Activated T-cell treated with anti-CD3 and anti-CD28 coated beads, Interleukin-2, amount 50 U/mL, for 48 hours (primary cell): Measurements from ENCODE around the gene HSDL2.
"Not testable (repeated sequence)": the region's sequence is repeated elsewhere in the genome, so short reads cannot be mapped to it uniquely, and the experiment has no call there.

Experiments
- DNase-seq, 2 experiments: peaks; one replicate each; pipeline ENCODE4 v3.0.0-alpha.2; 2020

Gene HSDL2

DNA sequence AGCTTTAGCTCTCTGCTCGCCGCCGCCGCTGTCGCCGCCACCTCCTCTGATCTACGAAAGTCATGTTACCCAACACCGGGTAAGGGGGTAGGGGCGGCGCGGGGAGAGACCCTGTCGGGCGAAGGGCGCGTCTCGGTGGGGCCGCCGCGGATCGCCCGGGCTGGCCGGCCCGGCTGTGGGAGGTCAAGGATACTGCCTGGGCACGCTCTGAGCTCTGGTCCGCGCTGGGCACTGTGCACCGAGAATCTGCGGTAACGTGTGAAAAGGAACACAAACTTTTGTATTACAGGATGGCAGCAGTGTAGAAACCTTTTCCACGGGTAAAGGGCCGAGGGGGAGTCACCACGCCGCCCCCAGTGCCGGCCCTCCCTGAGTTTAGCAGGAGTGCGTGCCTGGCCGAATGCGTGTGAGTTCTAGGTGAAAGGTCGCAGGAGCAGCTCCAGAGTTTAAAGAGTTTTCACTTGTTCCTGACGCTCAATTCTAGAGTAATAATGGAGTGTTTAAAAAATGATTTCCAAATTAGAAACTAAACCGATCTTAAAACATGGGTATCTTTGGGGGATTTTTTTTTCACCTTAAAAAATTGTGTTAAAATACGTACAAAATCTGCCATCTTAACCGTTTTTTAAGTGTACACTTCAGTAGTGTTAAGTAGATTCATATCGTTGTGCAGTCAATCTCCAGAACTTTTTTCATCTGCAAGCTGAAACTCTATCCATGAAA, at the start of gene HSDL2:
Gene HSDL2, plus strand, starts transcription at position 7 of the 723 bp plus-strand sequence. Its CDS starts 56 bp downstream, at position 63.
- DNase-seq: no peak

DNA sequence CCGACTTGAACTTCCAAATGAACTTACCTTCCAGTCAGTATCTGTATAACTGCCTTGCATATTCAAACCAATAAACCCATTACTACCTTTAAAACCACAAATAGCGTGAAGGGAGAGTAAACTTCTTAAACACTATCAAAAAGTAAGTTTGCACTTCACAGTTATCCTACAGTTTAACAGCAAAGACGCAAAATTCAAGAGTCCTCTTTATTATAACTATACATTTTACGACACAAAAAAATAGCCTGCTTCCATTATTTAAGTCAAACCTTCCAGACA, 48.3 kb upstream of the HSDL2 start:
- no peak for DNase-seq

DNA sequence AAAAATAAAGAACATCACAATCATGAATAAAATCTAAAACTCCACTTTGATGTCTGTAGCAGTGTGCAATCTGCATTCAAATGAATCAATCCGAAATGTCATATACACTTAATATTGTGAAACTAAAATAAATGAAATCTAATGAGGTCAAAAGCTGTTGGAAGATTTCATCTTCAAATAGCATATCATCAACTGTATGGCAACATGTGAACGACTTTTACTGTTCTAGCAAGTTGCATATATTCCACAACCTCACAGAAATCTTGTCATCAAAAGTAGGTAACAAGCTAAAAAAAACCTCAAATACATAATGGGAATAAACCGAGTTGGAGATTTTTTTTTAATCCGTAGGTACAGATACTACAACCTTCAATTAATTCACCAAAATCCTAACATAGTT, 47.7 kb upstream of the HSDL2 start:
- DNase-seq: no peak

DNA sequence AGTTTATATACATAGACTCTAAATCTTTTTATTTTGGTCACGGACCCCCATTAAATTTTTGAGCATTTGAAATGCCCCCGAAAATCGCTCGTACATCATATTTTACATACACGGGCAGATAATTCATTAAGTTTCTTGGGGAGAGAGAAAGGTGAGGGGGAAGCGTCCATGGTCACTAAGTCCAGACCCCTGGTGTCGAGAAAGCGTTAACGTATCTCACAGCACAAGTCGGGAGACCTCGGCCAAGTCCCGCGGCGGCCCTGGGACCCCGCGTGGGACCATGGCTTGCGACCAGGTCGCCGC, 47.3 kb upstream of the HSDL2 start:
- DNase-seq: no peak

DNA sequence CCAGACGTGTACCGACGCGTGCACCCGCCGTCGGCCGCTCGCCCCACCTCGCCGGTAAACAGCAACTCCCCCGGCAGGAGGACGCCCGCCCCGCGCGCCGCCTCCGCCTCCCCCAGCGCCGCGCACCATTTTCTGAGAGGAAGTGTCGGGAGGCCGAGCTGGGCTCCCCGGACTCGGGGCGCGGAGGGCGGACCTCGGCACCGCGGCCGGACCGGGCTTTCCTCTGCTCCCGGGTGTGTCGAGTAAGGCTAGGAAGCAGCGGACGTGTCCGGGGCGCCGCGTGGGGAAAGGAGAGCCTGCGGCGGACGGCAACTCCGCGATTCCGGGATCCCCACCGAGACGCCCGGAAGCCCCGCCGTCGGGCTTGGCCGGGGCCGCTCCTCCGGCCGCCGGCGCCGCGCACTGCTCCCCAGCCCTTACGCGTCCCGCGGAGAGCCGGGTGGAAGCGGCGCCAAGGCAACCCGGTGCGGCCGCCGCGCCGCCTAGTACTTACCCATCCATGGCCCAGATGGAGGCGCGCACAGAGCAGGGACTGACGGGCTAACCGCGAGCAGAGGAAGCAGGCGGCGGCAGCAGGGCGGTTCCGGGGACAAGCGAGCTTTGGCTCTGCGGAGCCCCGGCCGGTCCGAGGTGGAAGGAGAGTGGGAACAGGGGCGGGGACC, 46.8 kb upstream of the HSDL2 start, which contains the start of gene PTBP3:
Gene PTBP3, minus strand, starts transcription at position 643 of the 662 bp plus-strand sequence. CDS start 35,754 bp downstream, outside the sequence.
- DNase-seq: peak; percentile 84 to 86

DNA sequence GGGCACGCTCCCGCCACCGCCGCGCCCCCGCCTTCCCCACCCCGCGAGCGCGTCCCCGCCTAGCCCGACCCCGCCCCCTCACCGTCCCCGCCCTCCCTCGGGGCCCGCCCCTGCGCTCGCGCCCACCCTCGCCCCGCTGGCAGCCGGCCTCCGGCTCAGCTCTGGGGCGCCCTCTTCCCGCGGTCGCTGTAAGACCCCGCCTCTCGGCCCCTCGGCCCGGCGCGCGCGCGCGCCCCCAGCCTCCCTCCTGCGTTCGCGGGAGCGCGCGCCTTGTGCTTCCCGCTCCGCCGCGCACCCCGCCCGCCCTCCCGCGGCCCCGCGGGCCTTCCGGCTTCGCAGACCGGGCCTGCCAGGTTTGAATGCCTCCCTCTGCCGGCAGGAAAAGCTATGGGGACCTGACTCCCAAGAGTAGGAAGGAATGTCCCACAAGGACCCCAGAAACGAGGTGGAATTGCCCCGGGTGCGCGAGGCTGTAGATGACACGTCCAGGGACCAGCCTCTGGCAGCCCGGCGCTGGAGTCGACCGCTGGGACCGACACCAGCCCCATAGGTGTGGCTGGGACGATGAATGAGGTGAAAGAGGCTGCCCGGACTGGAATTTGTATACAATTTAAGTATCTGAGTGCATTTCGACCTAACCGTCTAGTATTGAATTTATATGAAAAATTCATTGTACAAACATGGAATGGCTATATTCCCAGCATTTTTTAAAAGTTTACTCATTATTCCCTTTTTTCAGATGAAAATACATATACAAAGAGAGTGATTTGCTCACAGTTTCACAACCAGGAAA, 46.1 kb upstream of the HSDL2 start:
- peak; percentile 94 to 97 for DNase-seq

DNA sequence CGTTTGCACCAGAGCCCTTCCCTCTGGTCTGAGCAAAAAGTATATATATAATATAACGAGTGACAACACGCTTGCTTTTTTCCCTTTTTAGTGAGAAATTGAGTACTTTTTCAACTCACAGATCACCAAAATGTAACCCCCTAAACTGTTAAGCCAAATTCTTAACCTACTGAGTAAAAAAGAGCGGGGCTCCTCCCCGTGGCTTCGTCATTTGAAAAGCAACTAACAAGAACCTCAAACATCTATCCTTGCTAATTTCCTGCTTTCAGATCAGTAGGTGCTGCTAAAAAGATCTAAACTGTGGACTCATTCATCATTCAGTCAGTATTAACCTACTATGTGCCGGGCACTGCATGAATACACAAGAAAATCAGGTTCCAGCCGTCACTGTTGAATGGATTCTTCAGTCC, 45.5 kb upstream of the HSDL2 start:
- DNase-seq: peak; percentile 58 to 66

DNA sequence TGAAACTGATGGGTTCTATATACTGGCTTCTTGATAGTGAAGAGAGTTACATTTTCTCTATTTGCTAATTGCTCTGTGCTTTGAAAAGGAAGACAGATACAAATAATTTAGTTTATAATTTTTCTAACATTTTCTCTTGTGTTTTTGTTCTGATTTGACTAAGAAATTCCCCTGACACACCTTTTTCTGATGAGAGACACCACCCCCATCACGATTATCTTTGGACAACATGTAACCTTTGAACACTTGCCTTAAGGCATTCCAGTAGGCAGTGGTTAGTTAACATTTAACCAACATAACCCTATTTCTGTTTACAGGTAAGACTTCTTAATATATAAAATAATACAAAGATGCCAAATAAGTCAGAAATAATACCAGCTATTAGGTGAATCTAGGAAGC, 42.4 kb upstream of the HSDL2 start:
- no peak for DNase-seq

DNA sequence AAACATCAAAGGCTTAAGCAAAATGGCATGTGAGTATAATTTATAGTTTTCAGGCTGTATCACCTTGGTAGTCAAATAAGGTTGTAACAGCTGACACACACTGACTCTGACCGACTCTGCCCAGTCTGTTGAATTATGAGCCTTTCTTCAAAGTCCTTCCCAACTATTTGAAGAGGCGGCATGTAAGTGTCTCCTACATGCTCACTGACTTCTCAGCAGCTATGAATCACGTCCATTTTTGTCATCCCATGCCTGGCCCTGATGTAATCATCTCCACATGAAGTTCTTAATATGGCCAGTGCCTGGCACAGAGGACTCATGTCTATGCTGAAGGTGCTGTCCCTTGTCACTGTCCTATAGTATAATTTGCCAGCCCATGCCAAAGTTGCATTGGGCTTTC, 41.3 kb upstream of the HSDL2 start:
- no peak for DNase-seq

DNA sequence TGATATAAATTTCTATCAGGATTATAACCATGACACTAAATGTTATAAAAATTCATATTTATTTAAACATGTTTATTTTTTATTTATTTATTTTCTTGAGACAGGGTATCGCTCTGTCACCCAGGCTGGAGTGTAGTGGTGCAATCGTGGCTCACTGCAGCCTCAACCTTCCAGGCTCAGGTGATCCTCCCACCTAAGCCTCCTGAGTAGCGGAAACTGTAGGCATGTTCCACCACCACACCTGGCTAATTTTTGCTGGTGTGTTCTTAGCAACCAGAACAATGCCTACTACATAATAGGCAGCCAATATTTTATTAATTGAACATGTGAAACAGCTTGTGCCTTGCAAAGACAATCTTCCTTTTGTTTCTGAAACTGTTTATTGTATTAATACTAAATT, 40.0 kb upstream of the HSDL2 start:
- DNase-seq: no peak

DNA sequence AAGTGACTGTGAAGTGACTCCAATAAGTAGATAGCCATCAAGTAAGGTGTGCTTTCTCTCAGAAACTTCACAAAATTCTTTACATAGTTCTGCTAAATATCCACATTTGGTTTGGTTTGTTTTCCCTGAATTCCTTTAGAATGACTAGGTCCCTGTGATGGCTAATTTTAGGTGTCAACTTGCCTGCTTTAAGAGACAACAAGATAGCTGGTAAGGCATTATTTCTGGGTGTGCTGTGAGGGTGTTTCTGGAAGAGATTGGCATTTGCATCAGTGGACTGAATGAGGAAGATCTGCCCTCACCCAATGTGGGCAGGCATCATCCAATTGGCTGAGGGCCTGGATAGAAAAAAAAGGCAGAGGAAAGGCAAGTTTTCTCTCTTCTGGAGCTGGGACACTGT, 38.2 kb upstream of the HSDL2 start:
- no peak for DNase-seq

DNA sequence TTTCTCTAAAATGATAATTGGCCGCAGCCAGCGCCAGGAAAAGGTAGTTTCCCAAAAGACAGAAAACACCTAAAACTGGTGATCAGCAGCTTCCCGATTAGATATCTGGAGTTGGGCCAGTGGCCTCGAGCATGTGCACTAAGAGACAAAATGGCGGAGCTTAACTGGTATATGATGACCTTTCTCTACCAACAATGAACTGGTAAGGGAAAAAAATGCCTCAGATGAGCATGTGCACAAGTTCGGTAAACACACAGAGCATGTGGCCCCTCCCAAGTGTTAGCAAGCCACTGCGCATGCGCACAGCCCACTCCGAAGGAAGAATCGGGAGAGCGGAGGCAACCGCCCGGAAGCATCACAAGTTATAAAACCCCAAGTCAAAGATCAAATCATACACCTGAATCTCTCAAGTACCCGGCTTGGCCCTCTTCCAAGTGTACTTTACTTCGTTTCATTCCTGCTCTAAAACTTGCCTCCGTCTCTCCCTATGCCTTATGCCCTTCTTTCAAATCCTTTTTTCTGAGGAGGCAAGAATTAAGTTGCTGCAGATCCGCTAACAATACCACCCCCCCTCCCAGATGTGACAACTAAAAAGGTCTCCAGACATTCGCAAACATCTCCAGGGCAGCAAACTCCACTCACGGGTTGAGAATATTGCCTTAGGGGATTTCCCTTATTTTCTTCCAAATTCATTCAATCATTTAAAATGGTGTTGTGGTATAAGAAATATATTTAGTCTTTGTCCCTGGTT, 31.5 kb upstream of the HSDL2 start:
- peak; percentile 85 for DNase-seq

DNA sequence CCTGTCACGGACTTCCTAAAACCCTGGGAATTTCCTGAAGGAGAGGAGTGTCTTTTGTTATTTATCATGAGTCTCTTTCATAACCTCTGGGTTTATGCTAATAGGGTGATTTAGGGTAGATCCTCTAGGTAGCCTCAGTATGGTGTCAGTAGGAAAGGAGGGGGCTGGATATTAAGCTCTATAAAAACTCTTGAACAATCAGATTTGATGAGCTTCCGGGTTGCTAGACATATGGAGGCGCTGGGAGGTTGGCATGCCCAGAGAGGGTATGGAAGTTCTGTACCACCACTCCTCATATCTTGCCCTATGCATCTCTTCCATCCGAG, 30.9 kb upstream of the HSDL2 start:
- no peak for DNase-seq

DNA sequence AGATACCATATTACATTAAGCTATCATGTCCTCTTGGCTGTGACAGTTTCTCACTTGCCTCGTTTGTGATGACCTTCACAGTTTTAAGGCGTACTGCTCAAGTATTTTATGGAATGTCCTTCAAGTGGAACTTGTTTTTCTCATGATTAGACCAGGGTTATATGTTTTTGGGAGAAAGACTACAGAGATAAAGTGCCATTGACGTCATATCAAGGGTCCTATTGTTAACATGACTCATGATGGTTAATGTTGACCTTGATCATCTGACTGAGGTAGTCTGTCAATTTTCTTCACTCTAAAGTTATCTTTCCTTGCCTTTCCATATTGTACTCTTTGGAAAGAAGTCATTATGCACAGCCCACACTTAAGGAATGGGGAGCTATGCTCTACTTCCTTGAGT, 28.7 kb upstream of the HSDL2 start:
- DNase-seq: no peak

DNA sequence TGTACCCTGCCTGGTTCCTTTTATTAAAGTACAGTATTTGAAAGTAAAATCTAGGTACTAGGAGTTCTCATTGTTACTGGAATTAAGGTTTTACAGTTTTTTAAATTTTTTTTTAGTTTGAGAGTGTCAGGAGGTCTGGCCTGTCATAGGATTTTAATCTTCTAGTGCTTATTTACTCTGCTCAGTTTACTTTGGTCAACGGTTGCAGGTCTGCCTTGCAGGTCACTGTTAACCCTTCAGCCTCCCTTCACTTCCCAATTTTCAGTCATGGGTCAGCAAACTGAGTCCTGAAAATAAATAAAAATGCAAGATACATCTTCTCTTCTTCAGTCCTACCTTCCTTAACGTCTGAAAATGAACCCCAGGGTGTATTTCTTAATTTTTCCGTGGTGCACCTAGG, 27.7 kb upstream of the HSDL2 start:
- no peak for DNase-seq

DNA sequence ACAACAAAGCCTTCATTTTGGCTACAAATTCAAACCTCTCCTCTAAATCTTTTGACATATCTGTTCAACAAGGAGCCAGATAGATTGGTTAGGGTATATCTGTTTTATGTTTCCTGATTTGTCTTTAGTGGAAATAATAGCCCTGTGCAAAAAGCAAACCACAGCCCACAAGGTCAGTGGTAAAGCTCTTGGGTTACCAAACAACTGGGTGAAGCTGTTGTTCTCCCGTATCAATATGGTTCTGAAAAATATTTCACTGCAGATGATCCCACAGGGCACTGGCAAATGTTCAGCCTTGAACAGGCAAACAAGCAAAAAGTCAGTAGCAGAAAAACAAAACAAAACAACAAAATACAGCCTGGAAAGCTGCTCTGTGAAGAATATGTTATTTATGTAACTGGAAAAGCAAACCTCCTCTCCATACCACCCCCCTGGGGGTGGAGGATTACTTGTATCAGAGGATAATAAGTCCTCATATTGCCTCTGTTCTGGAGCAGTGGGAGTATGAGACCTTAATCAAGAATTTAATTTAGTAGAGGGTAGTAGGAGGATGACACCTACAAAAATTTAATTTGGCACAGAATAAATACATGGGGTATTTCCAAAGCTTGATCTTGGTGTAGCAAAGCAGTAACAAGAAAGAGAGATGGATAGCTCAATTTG, 25.7 kb upstream of the HSDL2 start:
- no peak for DNase-seq

DNA sequence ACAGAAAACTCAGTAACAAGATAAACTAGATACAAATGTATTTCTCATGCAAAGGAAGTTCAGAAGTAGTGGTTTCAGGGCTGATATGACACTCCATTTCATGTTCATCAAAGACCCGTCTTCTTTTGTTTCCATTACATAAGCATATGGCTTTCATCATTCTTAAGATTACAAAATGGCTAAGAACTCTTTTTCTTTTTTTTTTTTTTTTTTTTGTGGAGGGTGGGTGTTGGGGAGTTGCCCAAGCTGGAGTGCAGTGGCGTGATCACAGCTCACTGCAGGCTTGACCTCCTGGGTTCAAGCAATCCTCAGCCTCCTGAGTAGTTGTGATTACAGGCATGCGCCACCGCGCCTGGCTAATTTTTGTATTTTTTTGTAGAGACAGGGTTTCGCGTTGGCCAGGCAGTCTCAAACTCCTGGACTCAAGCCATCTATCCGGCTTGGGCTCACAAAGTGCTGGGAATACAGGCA, 24.4 kb upstream of the HSDL2 start:
- DNase-seq: no peak

DNA sequence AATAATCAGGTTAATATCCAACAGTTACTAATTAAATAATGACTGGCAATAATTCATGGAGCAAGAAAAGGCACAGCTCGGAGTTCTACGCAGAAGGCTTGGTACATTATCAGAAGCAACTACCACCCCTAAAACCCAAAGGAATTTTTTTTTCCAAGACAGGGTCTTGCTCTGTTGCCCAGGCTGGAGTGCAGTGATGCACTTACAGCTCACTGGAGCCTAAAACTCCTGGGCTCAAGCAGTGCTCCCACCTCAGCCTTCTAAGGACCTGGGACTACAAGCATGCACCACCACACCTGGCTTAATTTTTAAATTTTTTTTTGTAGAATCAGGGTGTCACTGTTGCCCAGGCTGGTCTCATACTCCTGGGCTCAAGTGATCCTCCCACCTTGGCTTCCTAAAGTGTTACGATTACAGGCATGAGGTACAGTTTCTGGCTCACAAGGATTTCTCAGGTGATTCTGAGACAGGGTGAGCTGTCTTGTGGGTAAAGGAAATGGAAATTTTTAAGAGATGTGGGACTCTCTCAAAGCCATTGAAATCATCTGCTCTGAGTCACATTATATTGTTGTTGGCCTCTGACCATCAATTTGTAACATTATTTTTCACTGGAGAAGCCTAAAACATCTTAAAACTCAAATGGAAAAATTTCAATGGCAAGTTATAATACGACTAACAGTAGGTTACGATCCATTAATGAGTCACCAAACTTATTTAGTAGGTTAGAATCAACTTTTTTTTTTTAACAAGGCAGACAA, 19.7 kb upstream of the HSDL2 start:
- DNase-seq: no peak

DNA sequence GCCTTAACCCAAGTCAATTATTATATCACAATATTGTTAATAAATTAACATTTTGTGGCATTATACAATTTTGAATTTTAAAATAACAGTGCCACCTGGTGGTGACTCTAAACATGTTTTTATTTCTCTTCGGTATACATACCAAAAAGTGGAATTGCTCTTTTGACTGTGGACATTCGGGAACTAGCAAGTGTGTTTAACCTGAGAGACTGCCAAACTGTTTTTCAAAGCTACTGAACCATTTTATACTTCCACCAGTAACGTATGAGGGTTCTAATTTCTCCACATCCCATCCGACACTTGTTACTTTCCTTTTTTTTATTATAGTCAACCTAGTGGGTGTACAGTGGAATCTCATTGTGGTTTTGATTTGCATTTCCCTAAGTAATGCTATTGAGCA, 18.3 kb upstream of the HSDL2 start:
- DNase-seq: no peak

DNA sequence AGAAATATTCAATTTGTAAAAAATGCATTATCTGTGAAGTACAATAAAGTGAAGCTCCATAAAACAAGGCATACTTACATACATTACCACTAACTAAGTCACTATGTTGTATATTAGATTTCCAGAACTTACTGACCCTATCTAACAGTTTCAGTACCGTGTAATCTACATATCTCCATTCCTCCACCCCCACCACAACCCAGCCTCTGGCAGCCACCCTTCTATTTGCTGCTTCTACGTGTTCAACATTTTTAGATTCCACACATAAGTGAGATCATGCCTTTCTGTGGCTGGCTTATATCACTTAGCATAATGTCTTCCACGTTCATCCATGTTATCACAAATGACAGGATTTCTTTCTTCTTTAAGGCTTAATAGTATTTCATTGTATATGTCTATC, 15.1 kb upstream of the HSDL2 start:
- DNase-seq: no peak

DNA sequence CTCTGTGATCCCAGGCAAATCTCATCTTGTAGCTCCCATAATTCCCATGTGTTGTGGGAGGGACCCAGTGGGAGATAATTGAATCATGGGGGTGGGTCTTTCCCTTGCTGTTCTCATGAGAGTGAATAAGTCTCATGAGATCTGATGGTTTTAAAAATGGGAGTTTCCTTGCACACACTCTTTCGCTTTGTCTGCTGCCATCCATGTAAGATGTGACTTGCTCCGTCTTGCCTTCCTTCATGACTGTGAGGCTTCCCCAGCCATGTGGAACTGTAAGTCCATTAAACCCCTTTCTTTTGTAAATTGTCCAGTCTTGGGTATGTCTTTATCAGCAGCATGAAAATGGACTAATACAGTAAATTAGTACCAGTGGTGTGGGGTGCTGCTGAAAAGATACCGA, 14.7 kb upstream of the HSDL2 start:
- not testable (repeated sequence) for DNase-seq

DNA sequence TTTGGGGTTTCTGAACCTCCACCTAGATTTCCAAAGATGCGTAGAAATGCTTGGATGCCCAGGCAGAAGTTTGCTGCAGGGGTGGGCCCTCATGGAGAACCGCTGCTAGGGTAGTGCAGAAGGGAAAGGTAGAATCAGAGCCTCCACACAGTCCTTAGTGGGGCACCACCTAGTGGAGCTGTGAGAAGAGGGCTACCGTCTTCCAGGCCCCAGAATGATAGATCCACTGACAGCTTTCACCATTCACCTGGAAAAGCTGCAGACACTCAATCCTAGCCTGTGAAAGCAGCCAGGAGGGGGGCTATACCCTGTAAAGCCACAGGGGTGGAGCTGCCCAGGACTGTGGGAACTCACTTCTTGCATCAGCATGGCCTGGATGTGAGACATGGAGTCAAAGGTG, 13.3 kb upstream of the HSDL2 start:
- no peak for DNase-seq
